ENCODE results near the gene TJP1.

TJP1 gene

GRCh38 chr15:29866337-29866736 is 44.1 kb upstream of the TJP1 start:
- H3K36me3 ChIP-seq (ENCODE audit: low read depth) = no peaks in the 10 kb centered on the region
- ATAC-seq (ENCODE audit: low read depth) = no peak
- H3K4me1 ChIP-seq (ENCODE audit: insufficient read depth, poor library complexity, severe bottlenecking) = no peaks in the 10 kb centered on the region
- no peak for DNase-seq (ENCODE audit: low spot score)
- H3K27me3 ChIP-seq (ENCODE audit: insufficient read depth, poor library complexity, severe bottlenecking) = no peaks in the 10 kb centered on the region
- no peaks in the 10 kb centered on the region for H3K9me3 ChIP-seq (ENCODE audit: severe bottlenecking)
- no peak for TF ChIP-seq CTCF (IDR thresholded peaks at IDR 0.05; ENCODE audit: poor library complexity, severe bottlenecking)
- no peak overlapping the region for H3K4me3 ChIP-seq (ENCODE audit: severe bottlenecking)
- no peak overlapping the region for H3K27ac ChIP-seq (ENCODE audit: poor library complexity, severe bottlenecking)

- Histone ChIP-seq H3K27ac (ENCODE audit: poor library complexity, severe bottlenecking) (no peak overlapping the region), H3K9me3 (ENCODE audit: severe bottlenecking) (no peaks in the 10 kb centered on the region), H3K4me1 (ENCODE audit: insufficient read depth, poor library complexity, severe bottlenecking) (peaks cover 18% of the 10 kb centered on the region), H3K36me3 (ENCODE audit: low read depth) (no peaks in the 10 kb centered on the region), H3K4me3 (ENCODE audit: severe bottlenecking) (no peak overlapping the region), H3K27me3 (ENCODE audit: insufficient read depth, poor library complexity, severe bottlenecking) (no peaks in the 10 kb centered on the region)
- no peak for TF ChIP-seq CTCF (IDR thresholded peaks at IDR 0.05; ENCODE audit: poor library complexity, severe bottlenecking)
- ATAC-seq (ENCODE audit: low read depth) (no peak), DNase-seq (ENCODE audit: low spot score) (no peak)
Observed at GRCh38 chr15:29864501-29864900, 42.2 kb upstream of the TJP1 start.

GRCh38 chr15:29863438-29863837 is 41.2 kb upstream of the TJP1 start:
- H3K4me1 ChIP-seq (ENCODE audit: insufficient read depth, poor library complexity, severe bottlenecking) = peaks cover 23% of the 10 kb centered on the region
- no peak overlapping the region for H3K27ac ChIP-seq (ENCODE audit: poor library complexity, severe bottlenecking)
- H3K4me3 ChIP-seq (ENCODE audit: severe bottlenecking) = no peak overlapping the region
- DNase-seq (ENCODE audit: low spot score) (no peak), ATAC-seq (ENCODE audit: low read depth) (no peak)
- no peaks in the 10 kb centered on the region for H3K9me3 ChIP-seq (ENCODE audit: severe bottlenecking)
- H3K36me3 ChIP-seq (ENCODE audit: low read depth) = no peaks in the 10 kb centered on the region
- H3K27me3 ChIP-seq (ENCODE audit: insufficient read depth, poor library complexity, severe bottlenecking) = no peaks in the 10 kb centered on the region
- TF ChIP-seq CTCF (IDR thresholded peaks at IDR 0.05; ENCODE audit: poor library complexity, severe bottlenecking) = no peak

- H3K27ac ChIP-seq (ENCODE audit: poor library complexity, severe bottlenecking) = no peak overlapping the region
- ATAC-seq (ENCODE audit: low read depth) (no peak), DNase-seq (ENCODE audit: low spot score) (no peak)
- no peaks in the 10 kb centered on the region for H3K9me3 ChIP-seq (ENCODE audit: severe bottlenecking)
- H3K4me3 ChIP-seq (ENCODE audit: severe bottlenecking) = no peak overlapping the region
- TF ChIP-seq CTCF (IDR thresholded peaks at IDR 0.05; ENCODE audit: poor library complexity, severe bottlenecking) = no peak
- no peaks in the 10 kb centered on the region for H3K27me3 ChIP-seq (ENCODE audit: insufficient read depth, poor library complexity, severe bottlenecking)
- no peaks in the 10 kb centered on the region for H3K36me3 ChIP-seq (ENCODE audit: low read depth)
- peaks cover 23% of the 10 kb centered on the region for H3K4me1 ChIP-seq (ENCODE audit: insufficient read depth, poor library complexity, severe bottlenecking)
Observed at GRCh38 chr15:29862271-29862670, 40.0 kb upstream of the TJP1 start.

GRCh38 chr15:29860872-29861271 is 38.6 kb upstream of the TJP1 start:
- DNase-seq (ENCODE audit: low spot score) (no peak), ATAC-seq (ENCODE audit: low read depth) (peak; percentile 80)
- Histone ChIP-seq H3K4me1 (ENCODE audit: insufficient read depth, poor library complexity, severe bottlenecking) (peaks cover 23% of the 10 kb centered on the region), H3K9me3 (ENCODE audit: severe bottlenecking) (no peaks in the 10 kb centered on the region), H3K27ac (ENCODE audit: poor library complexity, severe bottlenecking) (peak overlapping the region; percentile 78), H3K36me3 (ENCODE audit: low read depth) (no peaks in the 10 kb centered on the region), H3K4me3 (ENCODE audit: severe bottlenecking) (no peak overlapping the region), H3K27me3 (ENCODE audit: insufficient read depth, poor library complexity, severe bottlenecking) (no peaks in the 10 kb centered on the region)
- no peak for TF ChIP-seq CTCF (IDR thresholded peaks at IDR 0.05; ENCODE audit: poor library complexity, severe bottlenecking)
